HepG2 (cell line): ENCODE data around the gene ACVR2A. TPM values are rescaled to one million over a fixed set of nuclear protein-coding genes. Genes with fewer than 3 reads are reported as not detected.

Source experiments
- HBP1 ChIP-seq: IDR thresholded peaks from 2 replicates; pipeline ENCODE4 v1.6.1; 2016; ENCODE audit warnings: low read depth, control low read depth
- ONECUT2 ChIP-seq: sonication (generic); formaldehyde crosslinking; IDR thresholded peaks from 2 replicates; pipeline ENCODE4 v1.4.0; 2020; ENCODE audit warnings: missing genetic modification reagents
- SNAI1 ChIP-seq: sonication (generic); formaldehyde crosslinking; IDR thresholded peaks from 2 replicates; pipeline ENCODE4 v1.5.0; 2020; ENCODE audit warnings: mild to moderate bottlenecking, missing genetic modification reagents, borderline replicate concordance
- TEAD2 ChIP-seq: sonication (generic); formaldehyde crosslinking; IDR thresholded peaks from 2 replicates; pipeline ENCODE4 v1.9.0; 2021; ENCODE audit warnings: missing genetic modification reagents
- TRIM24 ChIP-seq: sonication (generic); formaldehyde crosslinking; IDR thresholded peaks from 2 replicates; pipeline ENCODE4 v1.8.0; 2022; ENCODE audit warnings: mild to moderate bottlenecking, missing genetic modification reagents
- ZBTB43 ChIP-seq: sonication (generic); formaldehyde crosslinking; conservative IDR thresholded peaks from 2 replicates; pipeline ENCODE4 v1.4.0; 2020; ENCODE audit warnings: missing genetic modification reagents
- ZBTB7B ChIP-seq: sonication (generic); formaldehyde crosslinking; IDR thresholded peaks from 2 replicates; pipeline ENCODE4 v1.4.0; 2020; ENCODE audit warnings: missing genetic modification reagents
- ZHX2 ChIP-seq, 2 experiments: sonication (generic) in 1 of 2; formaldehyde crosslinking in 1 of 2; IDR thresholded peaks; 2 replicates each; pipeline versions ENCODE4 v1.6.1 to v1.9.0; 2014 to 2022; ENCODE audit warnings: antibody characterized with exemption in 1 of 2, borderline replicate concordance in 1 of 2, inconsistent platforms in 1 of 2, low read depth in 1 of 2, missing genetic modification reagents in 1 of 2
- ZNF225 ChIP-seq: sonication (generic); formaldehyde crosslinking; IDR thresholded peaks from 2 replicates; pipeline ENCODE4 v1.4.0; 2020; ENCODE audit warnings: mild to moderate bottlenecking, missing genetic modification reagents
- ZNF543 ChIP-seq: sonication (generic); formaldehyde crosslinking; IDR thresholded peaks from 2 replicates; pipeline ENCODE4 v1.4.0; 2020; ENCODE audit warnings: mild to moderate bottlenecking, missing genetic modification reagents
- ZNF550 ChIP-seq: sonication (generic); formaldehyde crosslinking; IDR thresholded peaks from 2 replicates; pipeline ENCODE4 v1.4.0; 2020; ENCODE audit warnings: mild to moderate bottlenecking, missing genetic modification reagents, borderline replicate concordance
- ZNF557 ChIP-seq: sonication (generic); formaldehyde crosslinking; IDR thresholded peaks from 2 replicates; pipeline ENCODE4 v1.4.0; 2020; ENCODE audit warnings: missing genetic modification reagents
- polyA plus RNA-seq, 8 experiments: library from polyadenylated mRNA; depleted of rRNA in 3 of 8; stranded (reverse) in 7 of 8; unstranded in 1 of 8; fragments of >200 nt; fragmentation: Illumina TruSeq in 4 of 8; extraction: Trizol in 4 of 8; gene quantifications; 2 replicates each; pipeline versions ENCODE4 v1.2.1 to v1.2.3, GENCODE V29; 2011 to 2016; ENCODE audit warnings: low read depth in 4 of 8, missing spikeins in 1 of 8, mixed read lengths in 1 of 8; ENCODE audit not compliant: insufficient read depth in 1 of 8
- total RNA-seq, 5 experiments: library from RNA; depleted of rRNA; stranded (reverse); fragments of >200 nt; fragmentation: Illumina TruSeq; extraction: Trizol; gene quantifications; 2 replicates each; pipeline ENCODE4 v1.2.3, GENCODE V29; 2016; ENCODE audit warnings: low read depth in 1 of 5
- TF ChIP-seq, protein P1 (sequence below): sonication (generic); formaldehyde crosslinking; IDR thresholded peaks from 2 replicates; pipeline ENCODE4 v1.5.1; 2020; ENCODE audit warnings: missing genetic modification reagents, mild to moderate bottlenecking, borderline replicate concordance
- TF ChIP-seq, protein P2 (sequence below): sonication (generic); formaldehyde crosslinking; conservative IDR thresholded peaks from 2 replicates; pipeline ENCODE4 v1.8.0; 2022; ENCODE audit warnings: mild to moderate bottlenecking, moderate library complexity, missing genetic modification reagents

ACVR2A gene
- total and polyA plus RNA-seq, 2 of the 13 experiments (the other 11 are each of a cell fraction or from before 2014, with no cell fraction given) = 8.3 to 18.0 TPM

DNA sequence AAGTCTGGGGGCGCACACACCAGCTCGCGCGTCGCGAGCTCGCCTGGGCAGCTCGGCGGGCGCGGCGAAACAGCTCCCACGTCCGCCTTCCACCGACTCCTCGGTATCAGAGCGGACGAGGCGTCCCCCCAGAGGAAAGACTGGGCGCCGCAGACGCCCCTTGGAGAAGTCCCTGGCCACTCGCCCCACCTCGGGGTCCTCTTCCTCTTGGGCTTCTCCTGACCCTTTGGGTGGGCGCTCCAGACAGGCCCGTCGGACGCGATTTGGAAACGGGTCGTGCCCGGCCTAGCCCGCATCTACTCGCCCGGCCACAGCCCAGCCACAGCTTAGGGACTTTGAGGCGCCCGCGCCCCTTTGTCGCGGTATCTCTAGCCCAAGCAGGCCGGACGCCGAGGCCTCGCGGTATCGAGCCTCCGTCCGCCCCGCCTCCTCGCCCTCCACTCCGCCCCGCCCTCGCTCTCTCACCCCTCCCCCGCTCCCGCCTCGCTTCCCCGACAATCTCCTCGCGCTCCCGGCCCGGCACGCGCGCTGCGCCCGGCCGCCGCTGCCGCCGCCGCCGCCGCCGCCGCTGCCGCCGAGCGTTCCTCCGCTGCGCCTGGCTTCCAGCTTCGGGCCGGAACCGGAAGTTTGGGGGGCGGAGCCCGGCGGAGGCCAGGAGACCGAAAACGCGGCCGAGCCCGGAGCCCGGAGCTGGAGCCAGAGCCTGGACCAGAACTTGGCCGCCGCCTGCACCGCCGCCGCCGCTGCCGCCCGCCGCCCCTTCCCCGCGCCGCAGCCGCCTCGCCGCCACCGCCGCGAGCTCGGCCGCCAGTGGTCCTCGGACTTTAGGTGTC lies 749 bp upstream of the ACVR2A start (continued):
- TF ChIP-seq, protein P1, sequence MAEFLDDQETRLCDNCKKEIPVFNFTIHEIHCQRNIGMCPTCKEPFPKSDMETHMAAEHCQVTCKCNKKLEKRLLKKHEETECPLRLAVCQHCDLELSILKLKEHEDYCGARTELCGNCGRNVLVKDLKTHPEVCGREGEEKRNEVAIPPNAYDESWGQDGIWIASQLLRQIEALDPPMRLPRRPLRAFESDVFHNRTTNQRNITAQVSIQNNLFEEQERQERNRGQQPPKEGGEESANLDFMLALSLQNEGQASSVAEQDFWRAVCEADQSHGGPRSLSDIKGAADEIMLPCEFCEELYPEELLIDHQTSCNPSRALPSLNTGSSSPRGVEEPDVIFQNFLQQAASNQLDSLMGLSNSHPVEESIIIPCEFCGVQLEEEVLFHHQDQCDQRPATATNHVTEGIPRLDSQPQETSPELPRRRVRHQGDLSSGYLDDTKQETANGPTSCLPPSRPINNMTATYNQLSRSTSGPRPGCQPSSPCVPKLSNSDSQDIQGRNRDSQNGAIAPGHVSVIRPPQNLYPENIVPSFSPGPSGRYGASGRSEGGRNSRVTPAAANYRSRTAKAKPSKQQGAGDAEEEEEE = 0 out of 2 replicates have a peak, but pooled peaks have one; percentile 66
- TF ChIP-seq ZNF557 (CRISPR knock-in tag) = peak; percentile 86; the same call in 1 of the 2 replicates
- TF ChIP-seq, protein P2, sequence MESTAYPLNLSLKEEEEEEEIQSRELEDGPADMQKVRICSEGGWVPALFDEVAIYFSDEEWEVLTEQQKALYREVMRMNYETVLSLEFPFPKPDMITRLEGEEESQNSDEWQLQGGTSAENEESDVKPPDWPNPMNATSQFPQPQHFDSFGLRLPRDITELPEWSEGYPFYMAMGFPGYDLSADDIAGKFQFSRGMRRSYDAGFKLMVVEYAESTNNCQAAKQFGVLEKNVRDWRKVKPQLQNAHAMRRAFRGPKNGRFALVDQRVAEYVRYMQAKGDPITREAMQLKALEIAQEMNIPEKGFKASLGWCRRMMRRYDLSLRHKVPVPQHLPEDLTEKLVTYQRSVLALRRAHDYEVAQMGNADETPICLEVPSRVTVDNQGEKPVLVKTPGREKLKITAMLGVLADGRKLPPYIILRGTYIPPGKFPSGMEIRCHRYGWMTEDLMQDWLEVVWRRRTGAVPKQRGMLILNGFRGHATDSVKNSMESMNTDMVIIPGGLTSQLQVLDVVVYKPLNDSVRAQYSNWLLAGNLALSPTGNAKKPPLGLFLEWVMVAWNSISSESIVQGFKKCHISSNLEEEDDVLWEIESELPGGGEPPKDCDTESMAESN (CRISPR knock-in tag) = peak; percentile 88
- TF ChIP-seq ZNF550 = no peak
- TF ChIP-seq ZBTB43 (CRISPR knock-in tag) = peak; percentile 74; the same call in 1 of the 2 replicates
- TF ChIP-seq SNAI1 (CRISPR knock-in tag) = peak; percentile 76; the same call in 1 of the 2 replicates
- peak; percentile 87 for TF ChIP-seq ZBTB7B
- TF ChIP-seq TEAD2 (CRISPR knock-in tag) = no peak
- peak; percentile 75; the same call in 1 of the 2 replicates for TF ChIP-seq HBP1 (CRISPR knock-in tag)
- no peak; the same call in 1 of the 2 replicates for TF ChIP-seq ONECUT2 (CRISPR knock-in tag)
- peak; percentile 67; the same call in 1 of the 2 replicates for TF ChIP-seq ZNF225 (CRISPR knock-in tag)
- no peak for TF ChIP-seq ZHX2 (IDR thresholded peaks at IDR 0.05; ENCODE audit: low read depth)
- TF ChIP-seq ZHX2 (CRISPR knock-in tag; IDR thresholded peaks at IDR 0.05; ENCODE audit: borderline replicate concordance) = peak; percentile 42; the same call in 1 of the 2 replicates
- TF ChIP-seq ZNF543 (CRISPR knock-in tag) = peak; percentile 82; the same call in 1 of the 2 replicates
- no peak for TF ChIP-seq TRIM24
